GM12801 (cell line): ENCODE results near the gene DNASE2.

Experiments
- CTCF ChIP-seq: IDR thresholded peaks from one replicate; pipeline ENCODE4 v1.5.1; 2011; ENCODE audit warnings: control low read depth; ENCODE audit not compliant: insufficient read length; ENCODE audit errors: extremely low read depth

The DNASE2 gene

GRCh38 chr19:12838182-12838885 is 42.9 kb downstream of the DNASE2 start, which contains the start of gene MAST1:
Gene MAST1 (plus strand): TSS chr19:12838515. CDS start chr19:12838573, 58 bp downstream.
- TF ChIP-seq CTCF: no peak

GRCh38 chr19:12837225-12837624 is 44.0 kb downstream of the DNASE2 start:
- no peak for TF ChIP-seq CTCF

- no peak for TF ChIP-seq CTCF
These were observed 44.8 kb downstream of the DNASE2 start for GRCh38 chr19:12836529-12836863.

GRCh38 chr19:12834976-12835757 is 46.1 kb downstream of the DNASE2 start:
- no peak for TF ChIP-seq CTCF

GRCh38 chr19:12834566-12834943 is 46.7 kb downstream of the DNASE2 start, which contains the start of gene RTBDN:
Gene RTBDN (minus strand): TSS chr19:12834579. CDS start chr19:12829979, 4,600 bp downstream.
- no peak for TF ChIP-seq CTCF

- no peak for TF ChIP-seq CTCF
These were observed 47.3 kb downstream of the DNASE2 start for GRCh38 chr19:12833738-12834565.

- TF ChIP-seq CTCF: no peak
These were observed 47.9 kb downstream of the DNASE2 start for GRCh38 chr19:12833418-12833737.
